ENCODE results near the gene ADCK1.
A peak's percentile ranks its signal among the peaks of the same experiment; 100 is the strongest.
"Not testable (repeated sequence)": the region's sequence is repeated elsewhere in the genome, so short reads cannot be mapped to it uniquely, and the experiment has no call there.

ADCK1 gene

DNA sequence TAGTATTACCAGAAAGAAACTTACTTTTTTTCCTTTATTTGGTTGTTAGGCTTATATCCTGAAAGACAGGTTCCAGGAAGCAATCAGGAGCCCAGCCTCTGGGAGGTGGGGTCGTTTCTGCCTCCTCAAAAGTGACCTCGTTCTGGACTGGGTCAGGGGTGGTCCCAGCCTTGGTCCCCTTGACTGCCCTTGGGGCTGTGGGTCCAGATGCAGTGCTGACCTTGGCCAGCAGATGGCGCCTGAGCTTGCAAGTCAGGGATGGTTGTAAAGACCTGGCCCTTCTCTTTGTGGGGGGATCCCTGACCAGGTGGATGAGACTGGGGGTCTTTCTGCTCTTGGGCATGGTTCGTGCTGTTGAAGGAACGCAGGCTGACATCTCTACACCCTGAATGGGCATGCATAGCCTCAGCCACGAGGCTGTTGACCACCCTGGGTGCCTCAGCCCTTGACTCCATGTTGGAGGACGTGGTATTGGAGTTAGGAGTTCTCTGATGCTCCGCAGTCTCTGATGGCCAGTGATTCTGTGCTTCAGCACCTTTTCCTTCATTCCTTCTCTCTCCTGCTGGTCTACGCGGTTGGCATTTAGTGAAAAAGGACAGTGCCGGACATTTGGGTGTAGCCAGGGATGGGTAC lies 62.4 kb downstream of the ADCK1 start:
- H3K27ac ChIP-seq: no peak overlapping the region

DNA sequence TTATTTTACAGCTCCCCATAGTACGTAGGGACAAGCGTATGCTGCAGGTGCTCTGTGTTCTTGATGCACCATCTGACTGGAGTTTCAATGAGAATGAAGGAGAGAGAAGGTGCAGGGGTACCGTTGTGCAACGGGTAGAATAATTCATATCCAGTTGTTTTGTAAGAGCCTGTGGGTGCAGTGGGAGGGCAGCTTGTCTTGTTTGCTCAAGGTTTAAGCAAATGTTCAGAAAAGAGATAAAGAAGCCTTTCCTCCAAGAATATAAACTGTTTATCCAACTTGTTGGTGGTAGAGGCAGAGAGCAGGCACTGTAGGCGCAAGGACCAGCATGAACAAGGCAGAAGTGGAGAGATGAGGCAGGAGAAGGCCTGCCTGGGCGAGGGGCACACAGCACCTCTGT lies 64.2 kb downstream of the ADCK1 start:
- no peak overlapping the region for H3K27ac ChIP-seq
- H3K4me3 ChIP-seq: no peak overlapping the region

More for the DNA sequence above, 62.4 kb downstream of the ADCK1 start:
- H3K4me3 ChIP-seq: no peak overlapping the region

DNA sequence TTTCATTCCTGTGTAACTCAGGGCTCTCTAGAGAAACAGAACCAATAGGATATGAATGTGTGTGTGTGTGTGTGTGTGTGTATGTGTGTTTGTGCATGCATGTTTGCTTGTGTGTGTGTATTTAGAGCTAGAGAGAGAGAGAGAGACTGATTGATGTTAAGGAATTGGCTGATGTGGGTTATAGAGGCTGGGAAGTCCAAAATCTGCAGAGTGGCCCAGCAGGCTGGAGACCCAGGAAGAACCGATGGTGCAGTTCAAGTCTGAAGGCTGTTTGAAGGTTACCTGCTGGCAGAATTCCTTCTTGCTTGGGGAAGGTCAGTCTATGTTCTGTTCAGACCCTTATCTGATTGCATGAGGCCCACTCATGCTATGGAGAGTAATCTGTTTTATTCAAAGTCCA lies 64.7 kb downstream of the ADCK1 start:
- no peak overlapping the region for H3K27ac ChIP-seq
- H3K4me3 ChIP-seq: no peak overlapping the region

DNA sequence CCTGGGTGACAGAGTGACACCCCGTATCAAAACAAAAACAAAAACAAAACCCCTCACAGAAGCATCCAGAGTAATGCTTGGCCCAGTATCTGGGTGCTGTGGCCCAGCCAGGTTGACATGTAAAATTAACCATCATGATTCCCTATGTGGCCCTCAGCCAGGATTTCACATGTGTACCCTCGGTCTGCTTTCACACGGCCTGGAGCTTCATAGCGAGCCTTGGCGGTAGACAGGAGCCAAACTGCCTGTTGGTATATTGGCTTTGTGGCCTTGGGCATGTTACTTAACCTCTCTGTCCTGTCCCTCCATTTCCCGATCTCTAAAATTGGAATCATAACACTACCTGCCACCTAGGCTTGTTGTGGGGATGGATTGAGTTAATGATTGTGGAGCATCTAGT lies 65.5 kb downstream of the ADCK1 start:
- no peak overlapping the region for H3K27ac ChIP-seq
- H3K4me3 ChIP-seq: no peak overlapping the region

DNA sequence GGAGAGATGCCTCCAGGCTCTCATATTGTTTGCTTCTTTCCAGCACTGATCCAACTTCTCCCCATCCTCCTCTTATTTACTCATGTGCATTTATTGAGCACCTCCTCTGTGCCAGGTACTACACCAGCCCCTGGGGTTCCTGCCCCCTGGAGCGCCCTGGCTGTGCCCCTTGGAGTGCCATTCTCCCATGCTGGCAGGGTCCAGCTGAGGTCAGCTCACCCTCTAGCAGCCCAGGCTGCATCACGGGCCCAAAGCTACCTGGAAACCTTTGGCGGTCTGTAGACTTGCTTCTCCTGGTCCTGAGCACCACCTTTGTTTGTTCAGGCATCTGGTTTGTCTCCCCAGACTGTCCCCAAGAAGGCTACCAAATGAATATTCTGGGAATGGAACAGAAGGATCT lies 67.0 kb downstream of the ADCK1 start:
- Histone ChIP-seq H3K27ac (no peak overlapping the region), H3K4me3 (no peak overlapping the region)

DNA sequence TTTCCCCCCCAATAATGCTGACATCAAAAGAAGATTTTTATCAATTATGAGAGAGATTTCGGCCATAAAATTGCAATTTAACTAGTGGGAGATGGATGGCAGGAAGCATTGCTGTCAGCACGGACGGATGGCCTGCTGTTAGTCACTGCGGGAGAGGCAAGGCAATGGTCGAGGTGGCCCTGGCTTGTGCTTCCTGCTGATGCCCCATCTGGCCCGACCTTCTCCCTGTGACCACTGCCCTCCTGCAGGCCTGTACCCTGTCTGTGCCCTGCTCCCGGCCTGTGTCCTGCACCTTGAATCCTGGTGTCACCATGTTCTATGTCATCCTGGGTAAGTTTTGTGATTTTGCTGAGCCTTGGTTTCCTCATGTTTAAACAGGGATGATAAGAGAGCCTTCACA lies 67.6 kb downstream of the ADCK1 start:
- Histone ChIP-seq H3K4me3 (no peak overlapping the region), H3K27ac (no peak overlapping the region)

DNA sequence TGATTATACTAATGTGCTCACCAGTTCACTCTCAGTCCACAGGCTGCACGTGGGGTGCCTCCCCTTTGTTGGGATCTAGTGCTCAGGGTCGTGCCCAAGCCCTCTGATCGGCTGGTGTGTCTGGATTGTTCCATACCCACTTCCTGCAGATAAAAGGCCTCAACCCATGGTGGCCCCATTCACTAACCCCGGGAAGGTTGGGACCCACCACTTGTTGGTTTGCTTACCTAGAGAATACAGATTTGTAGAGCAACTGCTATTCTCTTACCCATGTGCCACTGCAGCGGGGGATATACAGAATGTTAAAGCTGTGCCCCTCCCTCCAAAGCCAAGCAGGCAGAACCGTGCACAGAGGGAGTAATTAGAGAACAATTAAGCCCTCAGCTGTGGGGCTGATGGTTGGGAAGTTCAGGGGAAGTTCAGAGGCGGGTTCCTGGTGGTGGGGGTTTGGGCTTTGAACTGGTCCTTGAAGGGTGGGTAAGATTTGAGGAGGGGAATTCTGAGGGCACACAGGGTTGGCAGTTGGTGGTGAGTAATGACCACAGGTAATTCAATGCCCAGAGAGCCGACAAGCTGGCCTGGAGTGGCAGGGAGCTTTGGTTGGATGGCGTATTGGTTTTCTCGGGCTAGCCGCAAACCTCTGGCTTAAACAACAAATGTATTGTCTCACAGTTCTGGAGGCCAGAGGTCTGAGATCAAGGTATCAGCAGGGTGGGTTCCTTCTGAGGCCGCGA lies 68.8 kb downstream of the ADCK1 start:
- H3K4me3 ChIP-seq: no peak overlapping the region
- H3K27ac ChIP-seq: no peak overlapping the region

DNA sequence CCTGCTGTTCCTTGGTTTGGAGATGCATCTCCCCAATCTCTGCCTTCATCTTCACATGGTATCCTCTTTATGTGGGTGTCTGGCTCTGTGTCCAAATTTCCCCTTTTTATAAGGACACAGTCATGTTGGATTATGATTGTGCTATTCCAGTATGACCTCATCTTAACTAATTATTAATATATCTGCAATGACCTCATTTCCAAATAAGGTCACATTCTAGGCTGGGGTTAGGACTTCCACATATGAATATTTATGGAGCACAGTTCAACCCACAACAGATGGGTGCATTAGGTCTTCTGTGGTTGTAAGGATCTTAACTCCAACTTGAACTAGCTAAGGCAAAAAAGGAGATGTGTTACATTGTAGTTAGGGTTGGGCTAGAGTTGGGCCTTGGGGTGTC lies 69.4 kb downstream of the ADCK1 start:
- no peak overlapping the region for H3K27ac ChIP-seq

DNA sequence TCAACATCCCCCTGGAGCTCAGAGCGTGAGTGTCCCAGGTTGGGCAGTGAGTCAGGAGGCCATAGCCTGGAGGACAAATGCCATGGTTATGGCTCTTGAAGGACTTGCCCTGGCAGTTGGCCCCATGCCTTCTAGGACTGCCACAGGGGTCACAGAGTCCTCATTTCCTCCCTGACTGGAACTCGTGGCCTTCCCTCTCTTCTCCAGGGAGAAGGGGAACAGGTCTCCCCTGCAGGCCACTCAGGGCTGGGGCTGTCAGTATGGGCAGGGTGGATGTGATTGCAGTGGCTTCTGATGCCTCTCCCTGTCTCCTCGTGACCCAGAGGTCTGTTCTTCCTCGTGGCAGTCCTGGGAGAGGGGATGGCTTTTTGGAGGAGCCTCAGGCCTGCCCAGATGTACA lies 70.7 kb downstream of the ADCK1 start:
- Histone ChIP-seq H3K27ac (no peak overlapping the region), H3K4me3 (no peak overlapping the region)

More for the DNA sequence above, 69.4 kb downstream of the ADCK1 start:
- no peak overlapping the region for H3K4me3 ChIP-seq

DNA sequence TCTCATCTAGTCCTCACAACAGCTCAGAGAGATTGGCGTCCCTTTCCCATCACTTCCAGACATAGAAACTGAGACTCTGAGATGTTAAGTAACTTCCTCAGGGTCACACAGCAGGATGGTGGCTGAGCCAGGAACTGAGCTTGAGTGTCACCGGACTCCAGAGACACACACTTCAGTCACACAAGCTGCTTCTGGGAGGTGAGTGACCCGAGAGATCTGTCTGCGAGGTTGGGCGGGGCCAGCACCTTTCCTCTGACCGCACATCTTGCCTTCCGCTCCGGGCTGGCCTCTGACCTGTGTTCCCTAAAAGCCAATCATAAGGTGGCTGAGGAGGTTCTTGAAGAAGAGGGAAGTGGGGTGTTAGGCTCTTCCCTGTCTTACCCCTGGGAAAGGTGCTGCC lies 72.2 kb downstream of the ADCK1 start:
- no peak overlapping the region for H3K4me3 ChIP-seq
- H3K27ac ChIP-seq: no peak overlapping the region

DNA sequence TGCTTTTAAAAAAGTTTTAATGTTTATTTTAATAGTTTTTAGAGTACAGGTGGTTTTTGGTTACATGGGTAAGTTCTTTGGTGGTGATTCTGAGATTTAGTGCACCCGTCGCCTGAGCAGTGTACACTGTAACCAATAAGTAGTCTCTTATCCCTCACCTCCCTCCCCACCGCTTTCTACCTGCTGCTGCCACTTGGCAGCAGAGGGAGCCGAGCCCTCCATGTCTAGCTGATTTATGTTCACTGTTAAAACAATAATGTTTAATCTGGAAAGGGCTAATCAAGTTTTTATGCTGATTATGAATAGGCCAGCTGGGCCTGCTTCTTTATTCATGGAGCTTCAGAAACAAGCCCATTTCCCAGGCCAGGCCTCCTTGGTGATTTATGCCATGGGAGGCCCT lies 73.1 kb downstream of the ADCK1 start:
- Histone ChIP-seq H3K27ac (no peak overlapping the region), H3K4me3 (no peak overlapping the region)

DNA sequence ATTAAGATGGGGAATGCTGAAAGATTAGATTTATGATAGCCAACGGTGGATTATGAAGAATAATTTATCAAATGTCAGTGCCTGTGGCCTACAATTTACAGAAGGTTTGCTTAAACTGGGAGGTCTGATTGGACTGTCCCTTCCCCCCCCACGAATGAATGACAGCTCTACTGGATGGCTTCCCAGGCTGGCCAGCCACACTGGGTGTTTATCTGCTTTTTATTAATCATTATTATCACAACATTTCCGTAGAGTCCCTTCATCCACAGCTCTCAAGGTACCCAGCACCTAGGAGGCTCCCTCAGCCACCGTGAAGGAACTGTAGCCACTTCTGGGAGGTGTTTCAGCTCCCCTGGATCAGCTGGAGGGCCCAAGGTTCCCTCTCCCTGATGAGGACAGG lies 78.9 kb downstream of the ADCK1 start:
- no peak overlapping the region for H3K27ac ChIP-seq

DNA sequence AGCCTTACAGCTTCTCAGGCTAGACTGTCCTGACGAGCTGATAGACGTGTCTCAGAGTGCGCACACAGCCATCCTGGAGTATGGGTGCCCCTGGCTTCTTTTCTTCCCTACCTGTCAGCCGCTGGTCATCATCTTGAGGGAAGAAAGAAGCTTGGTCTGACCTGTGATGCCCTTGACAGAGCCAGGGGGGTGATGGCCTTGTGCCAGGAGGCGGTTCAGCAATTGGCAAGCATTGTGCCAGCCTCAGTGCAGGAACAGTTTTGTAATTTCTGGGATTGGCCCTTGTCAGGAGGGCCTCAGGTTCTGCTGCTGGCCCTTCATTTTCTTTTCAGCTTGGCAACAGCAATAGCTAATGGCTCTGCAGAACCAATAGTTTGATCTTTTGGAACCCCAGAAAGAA lies 80.1 kb downstream of the ADCK1 start:
- Histone ChIP-seq H3K4me3 (no peak overlapping the region), H3K27ac (no peak overlapping the region)

More for the DNA sequence above, 78.9 kb downstream of the ADCK1 start:
- H3K4me3 ChIP-seq: no peak overlapping the region

DNA sequence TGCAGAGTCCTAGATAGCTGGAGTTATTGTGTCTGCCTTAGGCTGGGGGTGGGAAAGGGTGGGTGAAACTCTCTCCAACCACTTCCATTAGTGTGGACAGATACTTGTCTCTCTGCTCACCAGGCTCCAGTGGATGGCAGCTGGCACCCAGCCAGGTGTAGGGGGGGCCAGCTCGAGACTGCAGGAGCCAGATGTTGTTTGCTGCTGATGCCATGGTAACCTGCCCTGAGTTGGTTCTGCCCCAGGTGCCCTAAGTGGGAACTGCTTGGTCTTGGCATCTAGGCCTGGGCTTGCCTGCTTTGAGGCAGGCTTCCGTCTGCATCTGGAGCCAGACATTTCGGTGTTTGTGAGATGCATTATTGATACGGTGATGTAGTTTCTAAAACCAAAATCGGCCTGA lies 82.2 kb downstream of the ADCK1 start:
- Histone ChIP-seq H3K27ac (peak overlapping the region in 4 of 21 experiments; percentile 11 to 57 (median 40)), H3K4me3 (no peak overlapping the region)

DNA sequence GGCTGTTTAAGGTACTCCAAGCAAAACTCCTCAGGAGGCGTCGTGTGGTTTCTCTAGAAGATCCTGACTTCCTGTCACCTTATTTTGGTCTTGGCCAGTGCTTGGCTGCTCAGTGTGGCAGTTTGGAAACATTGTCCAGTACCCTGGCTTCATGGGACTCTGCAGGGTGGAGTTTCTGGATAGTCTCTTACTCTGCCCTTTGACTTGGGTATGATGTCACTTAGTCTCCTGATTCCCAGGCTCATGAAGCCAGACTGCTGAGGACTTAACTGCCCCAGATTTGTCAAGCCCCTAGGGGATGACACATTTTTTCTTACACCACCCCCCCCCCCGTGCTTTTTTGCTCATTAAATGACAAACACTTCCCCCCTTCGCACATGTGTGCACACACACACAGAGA lies 82.7 kb downstream of the ADCK1 start:
- peak overlapping the region in 3 of 21 experiments; percentile 11 to 57 (median 53) for H3K27ac ChIP-seq
- H3K4me3 ChIP-seq: no peak overlapping the region

DNA sequence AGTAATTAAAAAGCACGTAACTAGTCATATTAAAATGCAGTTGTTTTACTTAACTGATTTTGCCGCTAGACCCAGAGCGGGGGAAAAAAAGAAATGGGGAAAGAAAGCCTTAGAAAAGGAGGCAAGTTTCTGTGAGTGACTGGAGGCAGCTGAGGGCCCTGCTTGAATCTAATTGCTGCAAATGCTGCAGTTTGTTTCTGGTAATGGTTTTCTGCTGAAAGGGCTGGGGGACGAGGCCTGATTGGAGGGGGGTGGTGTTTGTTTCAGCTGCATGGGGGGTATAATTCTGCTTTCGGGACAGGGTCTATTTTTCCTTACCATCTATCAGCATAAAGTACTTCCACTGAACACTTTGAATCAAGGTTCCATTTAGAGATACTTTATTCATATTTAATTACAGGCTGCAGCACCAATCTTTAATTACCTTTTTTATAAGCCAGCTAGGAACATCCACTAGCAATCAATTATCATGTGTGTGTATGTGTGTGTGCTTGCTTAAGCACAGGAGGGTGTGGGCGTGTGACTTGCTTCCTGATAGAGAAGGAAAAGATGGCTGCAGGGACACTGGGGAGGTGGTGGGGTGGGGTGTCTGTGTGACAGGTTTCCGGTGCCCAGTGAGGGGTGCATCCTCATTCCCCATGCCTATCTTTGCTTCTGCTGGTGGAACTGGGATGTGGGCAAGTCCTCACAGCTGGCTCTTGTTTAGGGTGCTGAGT lies 83.4 kb downstream of the ADCK1 start:
- H3K4me3 ChIP-seq: no peak overlapping the region
- peak overlapping the region in 1 of 21 experiments; percentile 49 for H3K27ac ChIP-seq

DNA sequence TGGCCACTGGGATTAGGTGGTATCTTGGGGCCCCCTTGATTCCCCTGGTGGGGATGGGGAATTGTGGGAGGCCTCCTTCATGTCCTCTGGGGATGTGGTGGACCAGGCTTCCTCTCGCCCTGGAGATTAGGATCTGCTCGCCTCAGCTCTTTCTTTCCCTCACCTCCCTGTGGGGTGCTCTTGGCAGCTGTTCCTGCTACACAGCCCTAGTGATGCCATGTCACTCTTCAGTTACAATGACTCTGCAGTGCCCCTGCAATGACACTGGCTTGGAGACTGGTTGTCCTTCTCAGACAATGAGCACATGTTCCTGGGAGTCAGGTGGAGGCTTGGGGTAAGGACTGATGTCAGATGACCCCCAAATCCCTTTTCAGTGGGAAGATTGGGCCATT lies 83.9 kb downstream of the ADCK1 start:
- peak overlapping the region in 1 of 21 experiments; percentile 49 for H3K27ac ChIP-seq

DNA sequence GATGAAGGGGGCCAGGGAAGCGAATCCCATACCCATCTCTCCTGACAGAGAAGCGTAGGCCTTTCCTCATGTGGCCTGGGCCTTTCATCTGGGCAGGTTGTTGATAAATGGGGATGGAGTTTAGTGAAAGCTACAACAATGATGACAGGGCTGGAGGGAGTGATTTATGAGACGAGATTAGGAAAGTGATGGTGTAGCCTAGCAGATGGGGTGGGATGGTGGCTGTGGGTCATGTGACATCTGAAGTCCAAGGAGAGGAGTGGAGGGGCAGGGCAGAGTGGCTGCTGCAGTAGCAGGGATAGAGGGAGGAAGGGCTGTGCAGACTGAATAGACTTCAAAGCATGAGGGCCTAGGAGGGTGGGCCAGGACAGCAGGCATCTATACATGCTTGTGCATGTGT lies 85.5 kb downstream of the ADCK1 start:
- Histone ChIP-seq H3K4me3 (no peak overlapping the region), H3K27ac (no peak overlapping the region)

More for the DNA sequence above, 83.9 kb downstream of the ADCK1 start:
- H3K4me3 ChIP-seq: no peak overlapping the region

DNA sequence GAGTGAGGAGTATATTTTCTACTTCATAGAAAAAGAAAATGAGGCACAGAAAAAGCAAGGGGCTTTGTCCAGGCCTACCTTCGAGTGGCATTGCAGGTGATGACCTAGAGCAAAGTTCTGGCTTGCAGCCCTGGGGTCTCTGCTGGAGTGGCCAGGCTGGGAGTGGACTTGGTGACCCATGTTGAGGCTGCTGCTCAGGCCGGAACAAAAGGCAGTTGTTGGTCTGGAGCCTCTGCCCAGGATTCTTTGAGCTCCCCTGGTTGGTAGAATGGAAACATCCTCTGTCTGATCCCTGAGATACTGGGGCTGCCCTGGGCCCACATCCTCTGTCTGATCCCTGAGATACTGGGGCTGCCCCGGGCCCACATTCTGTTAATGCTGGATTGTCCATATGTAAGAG lies 86.1 kb downstream of the ADCK1 start:
- H3K27ac ChIP-seq: no peak overlapping the region

DNA sequence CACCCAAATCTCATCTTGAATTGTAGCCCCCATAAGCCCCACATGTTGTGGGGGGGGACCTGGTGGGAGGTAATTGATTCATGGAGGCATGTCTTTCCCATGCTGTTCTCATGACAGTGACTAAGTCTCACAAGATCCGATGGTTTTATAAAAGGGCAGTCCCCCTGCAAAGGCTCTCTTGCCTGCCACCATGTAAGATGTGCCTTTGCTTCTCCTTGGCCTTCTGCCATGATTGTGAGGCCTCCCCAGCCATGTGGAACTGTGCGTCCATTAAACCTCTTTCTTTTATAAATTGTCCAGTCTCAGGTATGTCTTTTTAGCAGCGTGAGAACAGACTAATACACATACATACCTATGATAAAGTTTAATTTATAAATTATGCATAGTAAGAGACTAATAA lies 89.0 kb downstream of the ADCK1 start:
- not testable (repeated sequence) for H3K4me3 ChIP-seq, H3K27ac ChIP-seq

More for the DNA sequence above, 86.1 kb downstream of the ADCK1 start:
- H3K4me3 ChIP-seq: no peak overlapping the region

DNA sequence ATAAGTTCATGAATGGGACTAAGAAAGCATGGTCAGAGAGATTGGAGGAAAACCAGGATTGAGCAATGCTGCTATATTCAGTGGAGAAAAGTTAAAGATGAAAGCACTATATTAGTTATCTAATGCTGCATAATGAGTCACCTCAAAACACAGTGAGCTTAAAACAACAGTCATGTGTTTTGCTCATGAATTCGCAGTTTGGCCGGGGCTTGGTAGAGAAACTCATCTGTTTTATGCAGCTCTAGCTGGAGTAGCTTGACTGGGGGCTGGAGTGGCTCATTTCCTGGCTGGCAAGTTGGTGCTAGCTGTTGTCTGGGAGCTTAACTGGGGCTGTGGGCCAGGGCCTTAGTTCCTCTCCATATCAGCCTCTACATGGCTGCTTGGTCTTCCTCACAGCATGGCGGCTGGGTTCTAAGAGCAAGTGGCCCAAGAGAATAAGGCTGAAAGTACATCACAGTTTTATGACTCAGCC lies 90.1 kb downstream of the ADCK1 start:
- H3K27ac ChIP-seq: no peak overlapping the region
- H3K4me3 ChIP-seq: no peak overlapping the region

Data from skin epidermis (tissue), 12 donors.